ENCODE data around the gene PAK4.

The PAK4 gene

GRCh38 chr19:39168258-39169142 is 42.9 kb downstream of the PAK4 start:
- no peak overlapping the region for H3K4me3 ChIP-seq (ENCODE audit: low read depth, low read length)
- no peak for TF ChIP-seq CTCF (IDR thresholded peaks at IDR 0.05; ENCODE audit: low read depth, low read length)

- no peak overlapping the region for H3K4me3 ChIP-seq (ENCODE audit: low read depth, low read length)
- no peak for TF ChIP-seq CTCF (IDR thresholded peaks at IDR 0.05; ENCODE audit: low read depth, low read length)
Measured at GRCh38 chr19:39169143-39169810, 43.7 kb downstream of the PAK4 start.

GRCh38 chr19:39170386-39171231 is 45.0 kb downstream of the PAK4 start:
- TF ChIP-seq CTCF (IDR thresholded peaks at IDR 0.05; ENCODE audit: low read depth, low read length): no peak
- H3K4me3 ChIP-seq (ENCODE audit: low read depth, low read length): no peak overlapping the region

GRCh38 chr19:39171479-39172465 is 46.2 kb downstream of the PAK4 start:
- H3K4me3 ChIP-seq (ENCODE audit: low read depth, low read length): no peak overlapping the region
- no peak for TF ChIP-seq CTCF (IDR thresholded peaks at IDR 0.05; ENCODE audit: low read depth, low read length)

DNA sequence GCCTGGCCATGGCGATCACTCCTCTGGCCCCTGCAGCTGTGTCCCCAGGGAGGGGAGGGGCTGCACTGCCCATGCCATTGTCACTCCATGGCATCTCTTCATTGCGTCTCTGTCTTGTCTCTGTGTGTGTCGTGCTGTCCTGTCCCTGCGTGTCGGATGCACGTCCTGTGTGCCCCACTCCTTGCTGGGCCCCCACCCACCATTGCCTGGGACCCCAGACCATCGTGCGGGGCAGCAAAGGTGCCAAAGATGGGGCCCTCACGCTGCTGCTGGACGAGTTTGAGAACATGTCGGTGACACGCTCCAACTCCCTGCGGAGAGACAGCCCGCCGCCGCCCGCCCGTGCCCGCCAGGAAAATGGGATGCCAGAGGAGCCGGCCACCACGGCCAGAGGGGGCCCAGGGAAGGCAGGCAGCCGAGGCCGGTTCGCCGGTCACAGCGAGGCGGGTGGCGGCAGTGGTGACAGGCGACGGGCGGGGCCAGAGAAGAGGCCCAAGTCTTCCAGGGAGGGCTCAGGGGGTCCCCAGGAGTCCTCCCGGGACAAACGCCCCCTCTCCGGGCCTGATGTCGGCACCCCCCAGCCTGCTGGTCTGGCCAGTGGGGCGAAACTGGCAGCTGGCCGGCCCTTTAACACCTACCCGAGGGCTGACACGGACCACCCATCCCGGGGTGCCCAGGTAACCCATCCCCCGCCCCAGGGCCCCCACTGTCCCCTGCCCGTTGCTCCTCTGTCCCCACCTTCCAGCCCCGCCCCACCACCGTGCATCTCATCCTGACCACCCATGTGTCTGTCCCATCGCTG is 47.3 kb downstream of the PAK4 start:
- H3K4me3 ChIP-seq (ENCODE audit: low read depth, low read length): no peak overlapping the region
- TF ChIP-seq CTCF (IDR thresholded peaks at IDR 0.05; ENCODE audit: low read depth, low read length): no peak

DNA sequence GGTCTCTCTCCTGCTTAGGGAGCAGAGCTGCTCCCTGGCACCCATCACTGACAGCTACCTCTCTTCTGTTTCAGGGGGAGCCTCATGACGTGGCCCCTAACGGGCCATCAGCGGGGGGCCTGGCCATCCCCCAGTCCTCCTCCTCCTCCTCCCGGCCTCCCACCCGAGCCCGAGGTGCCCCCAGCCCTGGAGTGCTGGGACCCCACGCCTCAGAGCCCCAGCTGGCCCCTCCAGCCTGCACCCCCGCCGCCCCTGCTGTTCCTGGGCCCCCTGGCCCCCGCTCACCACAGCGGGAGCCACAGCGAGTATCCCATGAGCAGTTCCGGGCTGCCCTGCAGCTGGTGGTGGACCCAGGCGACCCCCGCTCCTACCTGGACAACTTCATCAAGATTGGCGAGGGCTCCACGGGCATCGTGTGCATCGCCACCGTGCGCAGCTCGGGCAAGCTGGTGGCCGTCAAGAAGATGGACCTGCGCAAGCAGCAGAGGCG is 48.0 kb downstream of the PAK4 start:
- no peak overlapping the region for H3K4me3 ChIP-seq (ENCODE audit: low read depth, low read length)
- no peak for TF ChIP-seq CTCF (IDR thresholded peaks at IDR 0.05; ENCODE audit: low read depth, low read length)

All from WI38 (cell line).